ENCODE measurements around the gene ANKMY1.

ANKMY1 gene

GRCh38 chr2:240519396-240520129 lies 38.2 kb downstream of the ANKMY1 start:
- no peak for ATAC-seq
- TF ChIP-seq, protein P1, sequence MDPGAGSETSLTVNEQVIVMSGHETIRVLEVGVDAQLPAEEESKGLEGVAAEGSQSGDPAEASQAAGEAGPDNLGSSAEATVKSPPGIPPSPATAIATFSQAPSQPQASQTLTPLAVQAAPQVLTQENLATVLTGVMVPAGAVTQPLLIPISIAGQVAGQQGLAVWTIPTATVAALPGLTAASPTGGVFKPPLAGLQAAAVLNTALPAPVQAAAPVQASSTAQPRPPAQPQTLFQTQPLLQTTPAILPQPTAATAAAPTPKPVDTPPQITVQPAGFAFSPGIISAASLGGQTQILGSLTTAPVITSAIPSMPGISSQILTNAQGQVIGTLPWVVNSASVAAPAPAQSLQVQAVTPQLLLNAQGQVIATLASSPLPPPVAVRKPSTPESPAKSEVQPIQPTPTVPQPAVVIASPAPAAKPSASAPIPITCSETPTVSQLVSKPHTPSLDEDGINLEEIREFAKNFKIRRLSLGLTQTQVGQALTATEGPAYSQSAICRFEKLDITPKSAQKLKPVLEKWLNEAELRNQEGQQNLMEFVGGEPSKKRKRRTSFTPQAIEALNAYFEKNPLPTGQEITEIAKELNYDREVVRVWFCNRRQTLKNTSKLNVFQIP (CRISPR knock-in tag; IDR thresholded peaks at IDR 0.05; ENCODE audit: borderline replicate concordance, low read depth): no peak
- TF ChIP-seq, protein P2, sequence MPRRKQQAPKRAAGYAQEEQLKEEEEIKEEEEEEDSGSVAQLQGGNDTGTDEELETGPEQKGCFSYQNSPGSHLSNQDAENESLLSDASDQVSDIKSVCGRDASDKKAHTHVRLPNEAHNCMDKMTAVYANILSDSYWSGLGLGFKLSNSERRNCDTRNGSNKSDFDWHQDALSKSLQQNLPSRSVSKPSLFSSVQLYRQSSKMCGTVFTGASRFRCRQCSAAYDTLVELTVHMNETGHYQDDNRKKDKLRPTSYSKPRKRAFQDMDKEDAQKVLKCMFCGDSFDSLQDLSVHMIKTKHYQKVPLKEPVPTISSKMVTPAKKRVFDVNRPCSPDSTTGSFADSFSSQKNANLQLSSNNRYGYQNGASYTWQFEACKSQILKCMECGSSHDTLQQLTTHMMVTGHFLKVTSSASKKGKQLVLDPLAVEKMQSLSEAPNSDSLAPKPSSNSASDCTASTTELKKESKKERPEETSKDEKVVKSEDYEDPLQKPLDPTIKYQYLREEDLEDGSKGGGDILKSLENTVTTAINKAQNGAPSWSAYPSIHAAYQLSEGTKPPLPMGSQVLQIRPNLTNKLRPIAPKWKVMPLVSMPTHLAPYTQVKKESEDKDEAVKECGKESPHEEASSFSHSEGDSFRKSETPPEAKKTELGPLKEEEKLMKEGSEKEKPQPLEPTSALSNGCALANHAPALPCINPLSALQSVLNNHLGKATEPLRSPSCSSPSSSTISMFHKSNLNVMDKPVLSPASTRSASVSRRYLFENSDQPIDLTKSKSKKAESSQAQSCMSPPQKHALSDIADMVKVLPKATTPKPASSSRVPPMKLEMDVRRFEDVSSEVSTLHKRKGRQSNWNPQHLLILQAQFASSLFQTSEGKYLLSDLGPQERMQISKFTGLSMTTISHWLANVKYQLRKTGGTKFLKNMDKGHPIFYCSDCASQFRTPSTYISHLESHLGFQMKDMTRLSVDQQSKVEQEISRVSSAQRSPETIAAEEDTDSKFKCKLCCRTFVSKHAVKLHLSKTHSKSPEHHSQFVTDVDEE (CRISPR knock-in tag; IDR thresholded peaks at IDR 0.05): no peak
- TF ChIP-seq TOX (CRISPR knock-in tag; IDR thresholded peaks at IDR 0.05; ENCODE audit: borderline replicate concordance) (no peak), ZFP3 (CRISPR knock-in tag; IDR thresholded peaks at IDR 0.05) (no peak), BACH2 (CRISPR knock-in tag; IDR thresholded peaks at IDR 0.05; ENCODE audit: borderline replicate concordance) (no peak), SNAI2 (CRISPR knock-in tag; IDR thresholded peaks at IDR 0.05) (no peak), ARNTL (CRISPR knock-in tag; IDR thresholded peaks at IDR 0.05; ENCODE audit: borderline replicate concordance, low read depth) (no peak), CSDC2 (CRISPR knock-in tag; IDR thresholded peaks at IDR 0.05) (no peak), ESRRG (CRISPR knock-in tag; IDR thresholded peaks at IDR 0.05) (no peak), PATZ1 (CRISPR knock-in tag; IDR thresholded peaks at IDR 0.05; ENCODE audit: borderline replicate concordance) (no peak), ZNF565 (CRISPR knock-in tag; conservative IDR thresholded peaks at IDR 0.05; ENCODE audit: low read depth) (no peak), ZFP30 (CRISPR knock-in tag; IDR thresholded peaks at IDR 0.05) (no peak), GLIS3 (CRISPR knock-in tag; IDR thresholded peaks at IDR 0.05) (no peak), ISL1 (CRISPR knock-in tag; IDR thresholded peaks at IDR 0.05) (no peak), PPARA (CRISPR knock-in tag; IDR thresholded peaks at IDR 0.05; ENCODE audit: borderline replicate concordance) (no peak)

- TF ChIP-seq CSDC2 (CRISPR knock-in tag; IDR thresholded peaks at IDR 0.05): no peak
- TF ChIP-seq OSR1 (CRISPR knock-in tag; IDR thresholded peaks at IDR 0.05): no peak
- TF ChIP-seq ZFP3 (CRISPR knock-in tag; IDR thresholded peaks at IDR 0.05): no peak
- ATAC-seq: no peak
These were observed 38.8 kb downstream of the ANKMY1 start for GRCh38 chr2:240518981-240519380.

DNA sequence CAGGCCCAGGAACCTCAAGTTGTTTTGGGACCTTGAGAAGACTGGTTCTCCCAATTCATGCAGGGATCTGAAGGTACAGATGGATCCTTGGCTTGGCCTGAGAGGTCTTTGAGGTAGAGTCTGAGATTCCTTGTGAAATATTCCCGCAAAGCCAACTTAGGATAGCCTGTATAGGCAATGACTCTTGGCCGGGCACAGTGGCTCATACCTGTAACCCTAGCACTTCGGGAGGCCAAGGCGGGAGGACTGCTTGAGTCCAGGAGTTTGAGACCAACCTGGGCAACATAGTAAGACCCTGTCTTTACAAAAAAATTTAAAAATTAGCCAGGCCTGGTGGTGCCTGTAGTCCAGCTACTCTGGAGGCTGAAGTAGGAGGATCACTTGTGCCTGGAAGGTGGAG lies 40.4 kb downstream of the ANKMY1 start:
- ATAC-seq: no peak
- TF ChIP-seq, protein P1 (CRISPR knock-in tag; IDR thresholded peaks at IDR 0.05; ENCODE audit: borderline replicate concordance, low read depth): no peak

GRCh38 chr2:240514631-240515030 lies 43.2 kb downstream of the ANKMY1 start:
- TF ChIP-seq ZFP3 (CRISPR knock-in tag; IDR thresholded peaks at IDR 0.05) (no peak), ARNTL (CRISPR knock-in tag; IDR thresholded peaks at IDR 0.05; ENCODE audit: borderline replicate concordance, low read depth) (no peak)
- no peak for ATAC-seq

DNA sequence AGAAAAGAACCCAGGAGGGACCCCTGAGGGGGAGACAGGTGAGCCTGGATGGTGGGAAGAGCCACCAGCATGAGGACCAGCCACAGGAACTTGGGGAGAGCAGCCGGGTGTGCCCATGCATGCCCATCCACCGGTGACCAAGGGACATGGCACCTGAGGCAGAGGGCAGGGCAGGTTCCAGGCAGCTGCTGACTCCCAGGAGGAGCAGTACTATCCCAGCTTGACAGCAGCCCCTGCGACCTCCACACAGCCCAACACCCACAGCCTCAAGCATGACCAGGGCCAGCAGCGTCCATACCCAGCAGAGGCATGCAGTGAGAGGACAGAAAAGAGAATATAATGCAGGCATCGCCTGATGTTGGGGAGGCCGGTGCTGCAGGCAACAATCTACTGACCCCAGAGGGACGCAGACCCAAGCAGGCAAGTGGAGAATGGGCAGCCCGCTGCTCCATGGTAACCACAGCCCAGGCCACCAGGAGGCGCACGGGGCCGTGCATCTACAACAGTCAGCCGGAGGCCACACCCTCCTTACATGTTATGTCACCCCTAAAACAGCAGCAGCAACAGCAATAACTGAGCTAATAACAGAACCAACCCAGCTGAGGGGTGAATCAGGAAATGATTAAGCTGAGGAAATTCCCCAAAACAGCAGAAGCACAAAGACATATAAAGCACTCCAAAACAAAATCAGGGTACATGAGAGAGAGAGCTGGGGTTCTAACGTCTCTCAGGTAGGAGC lies 44.1 kb downstream of the ANKMY1 start:
- peak; percentile 92 for ATAC-seq
- TF ChIP-seq BACH2 (CRISPR knock-in tag; IDR thresholded peaks at IDR 0.05; ENCODE audit: borderline replicate concordance) (no peak), RARB (CRISPR knock-in tag; IDR thresholded peaks at IDR 0.05) (no peak), ZNF565 (CRISPR knock-in tag; conservative IDR thresholded peaks at IDR 0.05; ENCODE audit: low read depth) (no peak), CSRNP3 (CRISPR knock-in tag; IDR thresholded peaks at IDR 0.05) (no peak), ISL1 (CRISPR knock-in tag; IDR thresholded peaks at IDR 0.05) (no peak), ZC3H10 (CRISPR knock-in tag; IDR thresholded peaks at IDR 0.05) (no peak), ZNF8 (CRISPR knock-in tag; IDR thresholded peaks at IDR 0.05) (no peak)
